Astrocyte of the cerebellum (primary cell): ENCODE measurements around the gene RBM19.
A peak's percentile ranks its signal among the peaks of the same experiment; 100 is the strongest.

Experiments
- DNase-seq: peaks from one replicate; pipeline ENCODE4 v3.0.0-alpha.2; 2011; ENCODE audit warnings: low read depth
- H3K4me3 ChIP-seq: 2 replicates; pipeline ENCODE4 v1.5.1; 2011; ENCODE audit warnings: mild to moderate bottlenecking, low read depth, low read length, moderate library complexity
- in situ Hi-C: cut with HindIII; loops from 2 replicates; pipeline ENCODE4 v1.10.0; 2017; ENCODE audit warnings: low sequenced_read_pairs
- TF ChIP-seq, protein P1 (sequence below): IDR thresholded peaks from 2 replicates; pipeline ENCODE4 v1.5.1; 2012; ENCODE audit warnings: low read length, low read depth, moderate library complexity, mild to moderate bottlenecking; ENCODE audit errors: missing control alignments

The RBM19 gene

DNA sequence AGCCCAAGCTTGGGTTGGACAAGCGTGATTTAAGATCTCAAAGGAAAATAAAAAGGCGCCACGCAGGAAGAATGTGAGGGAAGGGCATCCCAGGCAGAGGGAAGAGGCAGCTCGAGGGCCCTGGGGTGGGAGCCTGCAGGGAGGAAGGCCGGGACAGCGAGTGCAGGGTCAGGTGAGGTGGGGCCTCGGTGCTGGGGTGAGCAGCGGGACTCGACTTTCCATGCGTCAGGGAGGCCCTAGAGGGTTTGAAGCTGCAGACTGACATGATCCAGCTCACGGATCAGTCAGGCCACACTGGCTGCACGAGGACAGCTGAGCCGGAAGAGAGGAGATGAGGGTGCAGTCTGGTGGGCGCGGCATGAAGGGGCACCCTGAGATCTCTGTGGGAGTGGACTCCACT, 145.8 kb downstream of the RBM19 start:
- in situ Hi-C loops: no loop called here
- TF ChIP-seq, protein P1, sequence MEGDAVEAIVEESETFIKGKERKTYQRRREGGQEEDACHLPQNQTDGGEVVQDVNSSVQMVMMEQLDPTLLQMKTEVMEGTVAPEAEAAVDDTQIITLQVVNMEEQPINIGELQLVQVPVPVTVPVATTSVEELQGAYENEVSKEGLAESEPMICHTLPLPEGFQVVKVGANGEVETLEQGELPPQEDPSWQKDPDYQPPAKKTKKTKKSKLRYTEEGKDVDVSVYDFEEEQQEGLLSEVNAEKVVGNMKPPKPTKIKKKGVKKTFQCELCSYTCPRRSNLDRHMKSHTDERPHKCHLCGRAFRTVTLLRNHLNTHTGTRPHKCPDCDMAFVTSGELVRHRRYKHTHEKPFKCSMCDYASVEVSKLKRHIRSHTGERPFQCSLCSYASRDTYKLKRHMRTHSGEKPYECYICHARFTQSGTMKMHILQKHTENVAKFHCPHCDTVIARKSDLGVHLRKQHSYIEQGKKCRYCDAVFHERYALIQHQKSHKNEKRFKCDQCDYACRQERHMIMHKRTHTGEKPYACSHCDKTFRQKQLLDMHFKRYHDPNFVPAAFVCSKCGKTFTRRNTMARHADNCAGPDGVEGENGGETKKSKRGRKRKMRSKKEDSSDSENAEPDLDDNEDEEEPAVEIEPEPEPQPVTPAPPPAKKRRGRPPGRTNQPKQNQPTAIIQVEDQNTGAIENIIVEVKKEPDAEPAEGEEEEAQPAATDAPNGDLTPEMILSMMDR: no peak
- no peak overlapping the region for H3K4me3 ChIP-seq
- no peak for DNase-seq

GRCh38 chr12:113819495-113819894, 146.6 kb downstream of the RBM19 start:
- in situ Hi-C loops: no loop called here

DNA sequence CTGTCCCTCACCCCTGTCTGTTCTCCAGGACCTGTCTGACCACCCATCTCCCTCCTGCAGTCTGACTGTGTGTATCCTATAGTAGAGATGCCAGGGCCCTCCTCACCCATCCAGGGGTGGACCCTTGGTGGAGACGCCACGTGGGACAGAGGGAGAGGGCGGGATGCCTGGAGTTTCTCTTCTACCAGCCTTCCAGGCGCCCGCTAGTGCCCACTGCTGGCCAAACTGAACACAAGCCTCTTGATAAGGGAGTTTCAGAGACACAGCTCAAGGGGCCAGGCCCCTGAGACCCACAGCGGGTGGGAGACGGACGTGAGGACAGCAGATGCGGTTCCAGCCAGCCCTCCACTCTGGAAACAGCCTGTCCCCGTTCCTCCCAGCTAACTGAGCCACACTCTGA, 147.3 kb downstream of the RBM19 start:
- TF ChIP-seq, protein P1: peak; percentile 52
- in situ Hi-C loops: no loop called here
- DNase-seq: no peak
- H3K4me3 ChIP-seq: no peak overlapping the region

More at GRCh38 chr12:113819495-113819894, 146.6 kb downstream of the RBM19 start:
- H3K4me3 ChIP-seq: no peak overlapping the region
- TF ChIP-seq, protein P1: no peak
- DNase-seq: no peak

GRCh38 chr12:113818283-113818682, 147.8 kb downstream of the RBM19 start:
- TF ChIP-seq, protein P1: no peak
- no peak for DNase-seq
- in situ Hi-C loops: no loop called here
- H3K4me3 ChIP-seq: no peak overlapping the region

- in situ Hi-C loops: no loop called here
- no peak for DNase-seq
- no peak overlapping the region for H3K4me3 ChIP-seq
- TF ChIP-seq, protein P1: no peak
Measured at GRCh38 chr12:113816866-113817265, 149.3 kb downstream of the RBM19 start.

DNA sequence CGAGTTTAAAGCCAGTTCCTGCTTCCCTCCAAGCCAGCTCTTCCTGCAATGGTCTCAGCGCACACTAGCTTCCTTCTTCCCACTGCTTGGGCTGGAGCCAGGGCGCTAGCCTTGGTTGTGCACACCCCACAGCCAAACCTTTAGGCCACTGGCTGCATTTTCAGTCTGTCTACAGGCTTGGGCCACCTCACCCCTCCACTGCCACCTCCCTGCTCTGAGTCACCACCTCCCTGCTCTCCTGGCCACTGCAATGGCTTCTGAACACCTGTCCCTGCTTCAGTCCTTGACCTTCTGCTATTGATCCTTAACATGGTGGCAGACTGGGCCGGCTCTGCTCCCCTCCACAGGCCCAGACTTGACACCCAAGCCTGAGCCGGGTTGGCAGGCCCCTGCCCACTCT, 151.1 kb downstream of the RBM19 start:
- no peak overlapping the region for H3K4me3 ChIP-seq
- TF ChIP-seq, protein P1: no peak
- in situ Hi-C loops: no loop called here
- no peak for DNase-seq

GRCh38 chr12:113813229-113813541, 152.9 kb downstream of the RBM19 start:
- no peak for DNase-seq
- TF ChIP-seq, protein P1: no peak
- no peak overlapping the region for H3K4me3 ChIP-seq
- in situ Hi-C loops: no loop called here
